ENCODE measurements around the gene UBAC2. TPM values are rescaled to one million over a fixed set of nuclear protein-coding genes. Genes with fewer than 3 reads are reported as not detected.

The UBAC2 gene
- total RNA-seq, 1 experiment from 2014 or later = 45.8 TPM

DNA sequence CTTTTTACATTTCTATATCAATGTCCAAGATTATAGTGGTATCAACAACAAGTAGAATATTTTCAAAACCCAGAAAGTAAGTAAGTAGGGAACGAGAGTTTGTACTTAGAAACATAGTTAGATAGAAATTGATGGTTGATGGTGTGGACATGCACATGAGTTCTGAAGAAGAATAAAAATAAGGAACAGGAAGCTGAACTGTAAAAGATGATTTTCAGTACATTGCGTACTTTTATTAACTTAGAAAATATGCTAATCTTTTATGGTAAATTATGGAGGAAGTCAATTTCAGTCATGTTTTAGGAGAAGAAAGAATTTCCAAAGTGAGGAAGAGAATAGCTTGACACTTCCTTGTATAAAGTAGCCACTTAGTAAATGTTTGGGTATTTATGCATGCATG, 69.9 kb downstream of the UBAC2 start:
- no peak for DNase-seq (ENCODE audit: low spot score)
- Histone ChIP-seq H3K27ac (ENCODE audit: low read depth, low read length, poor library complexity, severe bottlenecking) (no peak overlapping the region), H3K9me3 (ENCODE audit: low read depth, low read length, poor library complexity, severe bottlenecking) (no peaks in the 10 kb centered on the region), H3K4me1 (ENCODE audit: insufficient read depth, low read length, poor library complexity, severe bottlenecking) (no peaks in the 10 kb centered on the region), H3K4me3 (ENCODE audit: low read depth, low read length, poor library complexity, severe bottlenecking) (no peak overlapping the region), H3K36me3 (ENCODE audit: insufficient read depth, low read length, poor library complexity, severe bottlenecking) (no peaks in the 10 kb centered on the region), H3K27me3 (replicated peaks; ENCODE audit: insufficient read depth, low read depth, low read length, poor library complexity) (no peaks in the 10 kb centered on the region)
- CTCF ChIA-PET = interaction anchor here (0.6 to 2.6 kb wide), 3 partner anchors 8 to 166 kb away, joined by 3 to 21 read pairs (median 12); no protein-coding TSS in a partner anchor
- BruUV-seq (replicated peaks) = no TSS peak
- intact Hi-C loops (cut with micrococcal nuclease; ENCODE audit: unreplicated experiment) = no loop called here
- TF ChIP-seq EZH2 (IDR thresholded peaks at IDR 0.05; ENCODE audit: borderline replicate concordance, low read depth, low read length, poor library complexity, severe bottlenecking) = no peak
- TF ChIP-seq, protein P1, sequence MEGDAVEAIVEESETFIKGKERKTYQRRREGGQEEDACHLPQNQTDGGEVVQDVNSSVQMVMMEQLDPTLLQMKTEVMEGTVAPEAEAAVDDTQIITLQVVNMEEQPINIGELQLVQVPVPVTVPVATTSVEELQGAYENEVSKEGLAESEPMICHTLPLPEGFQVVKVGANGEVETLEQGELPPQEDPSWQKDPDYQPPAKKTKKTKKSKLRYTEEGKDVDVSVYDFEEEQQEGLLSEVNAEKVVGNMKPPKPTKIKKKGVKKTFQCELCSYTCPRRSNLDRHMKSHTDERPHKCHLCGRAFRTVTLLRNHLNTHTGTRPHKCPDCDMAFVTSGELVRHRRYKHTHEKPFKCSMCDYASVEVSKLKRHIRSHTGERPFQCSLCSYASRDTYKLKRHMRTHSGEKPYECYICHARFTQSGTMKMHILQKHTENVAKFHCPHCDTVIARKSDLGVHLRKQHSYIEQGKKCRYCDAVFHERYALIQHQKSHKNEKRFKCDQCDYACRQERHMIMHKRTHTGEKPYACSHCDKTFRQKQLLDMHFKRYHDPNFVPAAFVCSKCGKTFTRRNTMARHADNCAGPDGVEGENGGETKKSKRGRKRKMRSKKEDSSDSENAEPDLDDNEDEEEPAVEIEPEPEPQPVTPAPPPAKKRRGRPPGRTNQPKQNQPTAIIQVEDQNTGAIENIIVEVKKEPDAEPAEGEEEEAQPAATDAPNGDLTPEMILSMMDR (conservative IDR thresholded peaks at IDR 0.05; ENCODE audit: low read depth, low read length) = no peak
- POLR2A ChIA-PET (ENCODE audit: low non-redundant PET) = no interaction called here

DNA sequence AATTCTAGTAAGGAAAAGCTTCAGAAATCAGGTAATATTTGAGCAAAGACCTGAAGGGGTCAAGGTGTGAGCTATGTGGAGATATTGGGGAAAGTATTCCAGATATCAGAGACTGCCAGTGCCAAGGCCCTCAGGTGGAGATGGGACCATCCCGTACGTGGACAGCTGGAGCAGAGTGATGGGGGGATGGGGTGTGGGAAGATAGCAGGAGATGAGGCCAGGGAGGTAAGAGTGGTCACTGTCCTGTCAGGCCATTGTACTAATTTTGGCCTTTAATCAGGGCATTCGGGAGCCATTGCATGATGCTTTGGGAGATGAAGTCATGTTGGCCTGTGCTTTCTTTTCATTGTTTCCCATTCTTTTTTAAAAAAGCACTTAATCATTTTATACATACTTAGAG, 70.6 kb downstream of the UBAC2 start:
- no peaks in the 10 kb centered on the region for H3K9me3 ChIP-seq (ENCODE audit: low read depth, low read length, poor library complexity, severe bottlenecking)
- H3K4me1 ChIP-seq (ENCODE audit: insufficient read depth, low read length, poor library complexity, severe bottlenecking) = no peaks in the 10 kb centered on the region
- no TSS peak for BruUV-seq (replicated peaks)
- H3K36me3 ChIP-seq (ENCODE audit: insufficient read depth, low read length, poor library complexity, severe bottlenecking) = no peaks in the 10 kb centered on the region
- no peaks in the 10 kb centered on the region for H3K27me3 ChIP-seq (replicated peaks; ENCODE audit: insufficient read depth, low read depth, low read length, poor library complexity)
- no peak overlapping the region for H3K27ac ChIP-seq (ENCODE audit: low read depth, low read length, poor library complexity, severe bottlenecking)
- DNase-seq (ENCODE audit: low spot score) = no peak
- ChIA-PET CTCF (interaction anchor here (0.6 to 2.6 kb wide), 2 partner anchors 9 to 165 kb away, joined by 12 to 21 read pairs; no protein-coding TSS in a partner anchor), POLR2A (ENCODE audit: low non-redundant PET) (no interaction called here)
- no peak for TF ChIP-seq EZH2 (IDR thresholded peaks at IDR 0.05; ENCODE audit: borderline replicate concordance, low read depth, low read length, poor library complexity, severe bottlenecking)
- TF ChIP-seq, protein P1 (conservative IDR thresholded peaks at IDR 0.05; ENCODE audit: low read depth, low read length) = no peak
- intact Hi-C loops (cut with micrococcal nuclease; ENCODE audit: unreplicated experiment) = no loop called here
- no peak overlapping the region for H3K4me3 ChIP-seq (ENCODE audit: low read depth, low read length, poor library complexity, severe bottlenecking)

DNA sequence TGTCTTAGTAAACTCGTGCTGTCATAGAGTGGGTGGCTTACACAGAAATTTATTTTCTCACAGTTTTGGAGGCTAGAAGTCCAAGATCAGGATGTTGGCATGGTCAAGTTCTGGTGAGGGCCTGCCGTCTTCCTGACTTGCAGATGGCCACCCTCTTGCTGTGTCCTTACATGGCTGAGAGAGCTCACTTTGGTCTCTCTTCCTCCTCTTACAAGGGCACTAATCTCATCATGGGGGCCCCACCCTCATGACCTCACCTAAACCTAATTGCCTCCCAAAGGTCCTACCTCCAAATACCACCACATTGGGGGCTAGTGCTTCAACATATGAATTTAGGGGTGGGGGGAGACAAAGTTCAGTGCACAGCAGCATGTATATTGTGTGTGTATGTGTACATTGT, 71.8 kb downstream of the UBAC2 start:
- TF ChIP-seq, protein P1 (conservative IDR thresholded peaks at IDR 0.05; ENCODE audit: low read depth, low read length) = no peak
- no peak for TF ChIP-seq EZH2 (IDR thresholded peaks at IDR 0.05; ENCODE audit: borderline replicate concordance, low read depth, low read length, poor library complexity, severe bottlenecking)
- intact Hi-C loops (cut with micrococcal nuclease; ENCODE audit: unreplicated experiment) = no loop called here
- Histone ChIP-seq H3K9me3 (ENCODE audit: low read depth, low read length, poor library complexity, severe bottlenecking) (no peaks in the 10 kb centered on the region), H3K27ac (ENCODE audit: low read depth, low read length, poor library complexity, severe bottlenecking) (no peak overlapping the region), H3K4me1 (ENCODE audit: insufficient read depth, low read length, poor library complexity, severe bottlenecking) (no peaks in the 10 kb centered on the region), H3K27me3 (replicated peaks; ENCODE audit: insufficient read depth, low read depth, low read length, poor library complexity) (no peaks in the 10 kb centered on the region), H3K4me3 (ENCODE audit: low read depth, low read length, poor library complexity, severe bottlenecking) (no peak overlapping the region), H3K36me3 (ENCODE audit: insufficient read depth, low read length, poor library complexity, severe bottlenecking) (no peaks in the 10 kb centered on the region)
- ChIA-PET POLR2A (ENCODE audit: low non-redundant PET) (no interaction called here), CTCF (no interaction called here)
- DNase-seq (ENCODE audit: low spot score) = no peak
- BruUV-seq (replicated peaks) = no TSS peak
